CD4-positive, alpha-beta T cell treated with Interleukin-21 for 1 hour (primary cell): ENCODE measurements around the gene SPTLC3.

Experiments
- DNase-seq: peaks from one replicate; pipeline ENCODE4 v3.0.0-alpha.2; 2020

The SPTLC3 gene

GRCh38 chr20:13034936-13035335 is 26.2 kb downstream of the SPTLC3 start:
- DNase-seq, result no peak

- DNase-seq, result no peak
These were observed 26.8 kb downstream of the SPTLC3 start for GRCh38 chr20:13035399-13036152.

DNA sequence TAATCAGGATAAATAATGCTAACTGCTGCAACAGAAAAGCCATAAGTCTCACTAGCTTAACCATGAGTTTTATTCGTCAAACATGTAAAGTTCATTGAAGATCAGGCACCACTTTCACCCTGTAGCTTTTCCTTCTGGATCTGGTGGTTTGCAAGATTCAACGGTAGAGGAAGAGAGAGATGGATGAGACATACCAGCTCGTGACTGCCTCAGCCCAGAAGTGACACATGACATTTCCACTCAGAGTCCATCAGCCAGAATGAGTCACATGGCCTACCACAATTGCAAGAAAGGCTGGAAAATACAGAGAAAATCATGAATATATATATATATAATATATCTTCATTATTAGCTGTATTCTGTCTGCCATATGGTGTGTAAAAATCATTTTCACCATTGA is 29.0 kb downstream of the SPTLC3 start:
- no peak for DNase-seq

- no peak for DNase-seq
These were observed 33.0 kb downstream of the SPTLC3 start for GRCh38 chr20:13041574-13042457.

GRCh38 chr20:13042458-13042794 is 33.7 kb downstream of the SPTLC3 start:
- DNase-seq, result no peak

DNA sequence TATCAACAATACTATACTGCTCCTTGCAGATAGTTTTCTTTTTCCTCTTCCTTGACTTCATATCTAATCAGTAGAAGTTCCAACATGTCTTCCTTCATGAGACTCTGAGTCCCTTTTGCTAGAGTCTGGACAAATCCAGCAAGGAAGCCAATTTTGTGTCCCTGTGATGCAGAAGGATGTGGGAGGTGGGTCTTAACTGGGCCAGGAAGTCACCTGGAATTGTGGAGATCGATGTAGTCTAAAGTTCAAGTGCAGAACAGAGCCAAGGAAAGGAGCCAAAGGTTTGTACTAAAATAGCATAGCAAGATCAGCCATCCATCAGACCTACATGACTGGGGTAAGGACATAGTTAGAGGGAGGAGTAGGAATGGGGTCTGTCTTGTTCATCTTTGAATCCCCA is 37.6 kb downstream of the SPTLC3 start:
- no peak for DNase-seq

DNA sequence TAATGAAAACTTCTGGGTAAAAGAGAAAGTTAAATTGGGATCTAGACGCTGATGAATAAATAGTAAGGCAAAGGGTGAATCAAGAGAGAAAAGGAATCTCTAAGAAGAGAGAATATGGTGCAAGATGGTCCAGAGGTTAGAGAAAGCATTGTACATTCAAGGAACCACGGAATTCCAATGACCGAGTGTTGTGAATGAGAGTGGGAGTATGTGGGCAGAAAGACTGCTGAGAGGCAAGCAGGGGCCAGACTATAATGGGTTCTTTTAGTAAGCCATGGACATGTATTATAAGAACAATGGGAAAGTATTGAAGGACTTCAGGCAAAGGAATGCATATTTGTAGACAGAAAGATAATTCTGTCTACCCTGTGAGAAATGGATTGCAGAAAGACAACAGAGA is 45.2 kb downstream of the SPTLC3 start:
- DNase-seq, result no peak

DNA sequence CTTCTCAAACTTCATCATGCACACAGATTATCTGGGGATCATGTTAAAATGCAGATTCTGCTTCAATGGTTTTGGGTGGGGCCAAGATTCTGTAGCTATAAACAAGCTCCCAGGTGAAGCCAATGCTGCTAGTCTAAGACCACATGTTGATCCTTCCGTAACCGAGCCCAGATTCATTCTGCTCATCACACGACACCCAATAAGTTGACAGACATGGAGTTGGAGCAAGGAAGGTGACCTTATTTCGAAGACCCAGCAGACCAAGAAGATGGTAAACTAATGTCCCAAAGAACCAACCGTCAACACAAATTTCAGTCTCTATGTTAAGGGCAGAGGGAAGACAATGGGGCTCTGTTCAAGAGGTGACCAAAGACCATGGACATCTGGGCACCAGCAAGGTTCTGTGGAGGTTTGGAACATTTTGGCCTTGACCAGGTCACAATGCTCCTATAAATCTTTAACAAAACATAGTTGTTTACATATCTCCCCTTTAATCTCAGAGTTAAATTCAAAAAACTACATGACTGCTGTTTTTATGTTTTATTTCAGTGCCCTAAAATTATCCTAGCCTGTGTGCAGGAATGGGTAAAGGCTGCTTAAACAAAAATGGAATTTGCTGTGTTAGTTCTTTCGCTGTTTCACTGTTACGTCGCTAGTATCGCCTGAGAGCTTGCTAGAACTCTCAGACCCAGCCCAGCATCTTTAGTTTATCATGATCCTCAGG is 50.1 kb downstream of the SPTLC3 start:
- no peak for DNase-seq

- no peak for DNase-seq
These were observed 50.8 kb downstream of the SPTLC3 start for GRCh38 chr20:13059398-13060136.

DNA sequence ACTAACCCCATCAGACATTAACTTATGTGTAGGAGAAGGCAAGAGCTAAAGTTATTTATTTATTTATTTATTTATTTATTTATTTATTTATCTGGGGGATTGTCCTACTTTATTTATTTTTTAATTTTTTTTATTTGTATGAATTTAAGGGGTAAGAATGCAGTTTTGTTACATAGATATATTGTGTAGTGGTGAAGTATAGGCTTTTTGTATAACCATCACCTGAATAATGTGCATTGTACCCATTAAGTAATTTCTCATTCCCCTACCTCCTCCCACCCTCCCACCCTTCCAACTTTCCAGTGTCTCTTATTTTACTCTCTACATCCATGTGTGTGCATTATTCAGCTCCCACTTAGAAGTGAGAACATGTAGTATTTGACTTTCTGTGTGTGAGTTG is 51.6 kb downstream of the SPTLC3 start:
- no peak for DNase-seq

- DNase-seq, result no peak
These were observed 52.6 kb downstream of the SPTLC3 start for GRCh38 chr20:13061381-13061780.

GRCh38 chr20:13062789-13063188 is 54.0 kb downstream of the SPTLC3 start:
- DNase-seq, result no peak

- no peak for DNase-seq
These were observed 59.6 kb downstream of the SPTLC3 start for GRCh38 chr20:13068336-13068735.

DNA sequence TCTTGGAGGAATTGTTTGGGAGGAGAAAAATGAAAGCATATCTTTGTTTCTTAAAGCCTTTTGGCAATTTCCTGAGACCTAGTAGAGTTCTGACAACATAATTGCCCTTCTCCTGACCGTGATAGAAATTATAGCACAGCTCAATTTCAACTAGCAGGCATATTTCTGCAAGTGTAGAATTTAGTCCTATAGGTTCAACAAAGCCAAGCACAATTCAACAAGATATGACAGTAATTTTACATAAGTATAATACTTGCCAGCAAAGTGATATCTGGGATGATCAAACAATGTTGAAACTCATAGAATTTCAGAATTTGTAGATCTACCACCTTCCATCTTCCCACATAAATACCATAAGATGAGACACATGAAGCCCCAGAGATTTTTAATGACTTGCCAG is 73.1 kb downstream of the SPTLC3 start:
- DNase-seq, result no peak

DNA sequence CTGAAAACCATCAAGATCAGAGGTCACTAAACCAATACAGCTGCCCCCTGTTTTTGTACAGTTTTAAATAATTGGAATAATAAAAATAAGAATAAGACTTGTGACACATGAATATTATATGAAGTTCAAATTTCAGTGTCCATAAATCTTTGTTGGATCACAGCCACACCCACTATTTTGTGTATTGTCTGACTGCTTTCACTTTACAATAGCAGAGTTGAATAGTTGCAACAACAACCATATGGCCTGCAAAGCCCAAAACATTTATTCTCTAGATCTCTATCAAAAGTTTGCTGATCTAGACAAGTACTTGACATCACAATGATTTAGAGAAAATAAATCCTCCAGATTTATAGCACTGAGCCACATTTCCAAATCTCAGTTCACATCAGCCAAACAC is 73.6 kb downstream of the SPTLC3 start:
- no peak for DNase-seq

- DNase-seq, result no peak
These were observed 76.5 kb downstream of the SPTLC3 start for GRCh38 chr20:13085275-13085674.

GRCh38 chr20:13089950-13090469 is 81.2 kb downstream of the SPTLC3 start:
- no peak for DNase-seq

- DNase-seq, result no peak
These were observed 83.3 kb downstream of the SPTLC3 start for GRCh38 chr20:13092111-13092510.

DNA sequence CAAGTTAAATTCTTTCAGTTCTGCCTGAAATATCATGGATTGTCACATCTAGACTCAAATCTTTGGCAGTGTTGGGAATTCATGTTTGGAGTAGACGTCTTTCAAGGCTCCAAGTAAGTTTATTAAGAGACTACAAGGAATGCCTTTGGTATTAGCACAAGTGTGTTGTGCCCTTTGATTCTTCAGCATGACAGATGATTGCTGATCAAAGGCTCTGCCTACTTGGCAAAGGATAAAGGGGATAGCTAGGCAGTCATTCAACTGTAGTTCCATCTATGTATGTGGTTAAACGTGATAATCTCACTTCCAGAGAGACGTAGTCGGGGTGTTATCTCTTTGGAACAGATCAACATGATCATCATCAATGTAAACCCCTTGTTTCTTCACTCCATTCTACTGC is 86.2 kb downstream of the SPTLC3 start:
- no peak for DNase-seq

- DNase-seq, result no peak
These were observed 90.1 kb downstream of the SPTLC3 start for GRCh38 chr20:13098720-13099355.

DNA sequence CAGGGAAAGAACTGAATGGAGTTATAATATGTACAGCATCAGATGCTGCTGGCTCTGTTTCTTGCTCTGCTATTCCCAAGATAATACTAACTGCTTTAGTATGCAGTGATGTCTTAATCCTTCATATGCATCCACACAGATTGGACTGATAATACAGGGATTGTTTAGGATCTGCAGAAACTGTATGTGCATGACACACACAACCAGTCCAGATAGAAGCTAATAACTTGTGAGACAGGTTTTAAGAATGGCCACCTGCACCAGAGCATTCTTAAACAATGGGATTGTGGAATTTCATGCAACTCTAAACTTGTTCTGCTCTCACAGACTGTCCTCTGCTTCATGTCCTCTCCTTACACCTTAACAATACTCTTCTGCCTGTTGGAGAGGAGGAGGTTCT is 90.9 kb downstream of the SPTLC3 start:
- no peak for DNase-seq

GRCh38 chr20:13101276-13101675 is 92.5 kb downstream of the SPTLC3 start:
- DNase-seq, result no peak
